ENCODE results near the gene ZNF512B.
"Not testable (repeated sequence)": the region's sequence is repeated elsewhere in the genome, so short reads cannot be mapped to it uniquely, and the experiment has no call there.

The ZNF512B gene, protein sequence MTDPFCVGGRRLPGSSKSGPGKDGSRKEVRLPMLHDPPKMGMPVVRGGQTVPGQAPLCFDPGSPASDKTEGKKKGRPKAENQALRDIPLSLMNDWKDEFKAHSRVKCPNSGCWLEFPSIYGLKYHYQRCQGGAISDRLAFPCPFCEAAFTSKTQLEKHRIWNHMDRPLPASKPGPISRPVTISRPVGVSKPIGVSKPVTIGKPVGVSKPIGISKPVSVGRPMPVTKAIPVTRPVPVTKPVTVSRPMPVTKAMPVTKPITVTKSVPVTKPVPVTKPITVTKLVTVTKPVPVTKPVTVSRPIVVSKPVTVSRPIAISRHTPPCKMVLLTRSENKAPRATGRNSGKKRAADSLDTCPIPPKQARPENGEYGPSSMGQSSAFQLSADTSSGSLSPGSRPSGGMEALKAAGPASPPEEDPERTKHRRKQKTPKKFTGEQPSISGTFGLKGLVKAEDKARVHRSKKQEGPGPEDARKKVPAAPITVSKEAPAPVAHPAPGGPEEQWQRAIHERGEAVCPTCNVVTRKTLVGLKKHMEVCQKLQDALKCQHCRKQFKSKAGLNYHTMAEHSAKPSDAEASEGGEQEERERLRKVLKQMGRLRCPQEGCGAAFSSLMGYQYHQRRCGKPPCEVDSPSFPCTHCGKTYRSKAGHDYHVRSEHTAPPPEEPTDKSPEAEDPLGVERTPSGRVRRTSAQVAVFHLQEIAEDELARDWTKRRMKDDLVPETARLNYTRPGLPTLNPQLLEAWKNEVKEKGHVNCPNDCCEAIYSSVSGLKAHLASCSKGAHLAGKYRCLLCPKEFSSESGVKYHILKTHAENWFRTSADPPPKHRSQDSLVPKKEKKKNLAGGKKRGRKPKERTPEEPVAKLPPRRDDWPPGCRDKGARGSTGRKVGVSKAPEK

GRCh38 chr20:63969838-63970713 lies at the start of gene ZNF512B:
Gene ZNF512B, minus strand, starts transcription at chr20:63969930. Its CDS starts 1,980 bp downstream, at chr20:63967950.
- no peak for DNase-seq (ENCODE audit: low read depth)

GRCh38 chr20:64015635-64016034 lies 45.9 kb upstream of the ZNF512B start:
- DNase-seq (ENCODE audit: low read depth) = no peak

- DNase-seq (ENCODE audit: low read depth) = not testable (repeated sequence)
Observed at GRCh38 chr20:64012385-64013154, 42.8 kb upstream of the ZNF512B start.

- DNase-seq (ENCODE audit: low read depth) = no peak
Observed at GRCh38 chr20:64011366-64011779, 41.6 kb upstream of the ZNF512B start.

DNA sequence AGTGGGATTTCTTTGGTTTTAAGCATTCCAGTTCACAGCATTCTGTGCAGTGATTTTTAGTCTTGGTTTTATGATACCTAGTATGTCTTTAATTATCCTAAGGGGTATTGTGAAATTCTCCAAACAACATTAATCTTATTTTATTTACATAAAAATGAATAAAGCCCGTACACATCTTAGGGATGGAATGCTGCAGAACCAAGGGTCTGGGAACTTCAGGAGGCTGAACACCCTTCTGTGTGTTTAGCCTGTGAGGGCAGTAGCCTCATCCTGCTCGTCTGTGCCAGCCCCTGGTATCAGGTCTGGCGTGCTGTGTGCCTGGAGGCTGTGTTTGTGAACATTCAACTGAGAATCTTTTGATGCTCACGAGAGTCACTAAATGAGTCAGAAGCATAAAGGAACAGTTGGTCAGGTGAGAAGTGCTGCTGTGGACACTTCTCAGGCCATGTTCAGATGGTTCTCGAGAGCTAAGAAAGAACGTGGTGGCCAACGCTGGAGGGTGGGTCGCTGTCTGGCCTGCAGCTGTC lies 41.0 kb upstream of the ZNF512B start:
- no peak for DNase-seq (ENCODE audit: low read depth)

- no peak for DNase-seq (ENCODE audit: low read depth)
Observed at GRCh38 chr20:64009811-64010387, 40.2 kb upstream of the ZNF512B start.

DNA sequence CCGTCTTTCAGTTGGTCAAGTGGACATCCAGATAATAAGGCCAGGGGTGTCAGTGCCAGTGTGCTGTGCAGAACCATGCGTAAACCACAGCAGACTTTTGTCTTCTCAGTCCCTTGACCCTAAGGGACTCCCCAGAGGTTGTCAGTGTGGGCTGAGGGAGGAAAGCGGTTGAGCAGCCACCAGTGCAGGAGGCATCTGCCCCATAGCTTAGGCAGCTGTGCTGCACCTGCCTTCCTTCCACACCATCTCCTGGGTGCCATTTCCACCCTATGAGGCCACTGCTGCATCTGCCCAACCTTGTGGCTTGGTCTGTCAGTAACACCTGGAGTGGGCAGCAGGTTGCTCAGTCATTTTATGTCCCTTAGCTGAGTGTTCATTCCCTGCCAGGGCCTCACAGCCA lies 37.2 kb upstream of the ZNF512B start:
- no peak for DNase-seq (ENCODE audit: low read depth)

DNA sequence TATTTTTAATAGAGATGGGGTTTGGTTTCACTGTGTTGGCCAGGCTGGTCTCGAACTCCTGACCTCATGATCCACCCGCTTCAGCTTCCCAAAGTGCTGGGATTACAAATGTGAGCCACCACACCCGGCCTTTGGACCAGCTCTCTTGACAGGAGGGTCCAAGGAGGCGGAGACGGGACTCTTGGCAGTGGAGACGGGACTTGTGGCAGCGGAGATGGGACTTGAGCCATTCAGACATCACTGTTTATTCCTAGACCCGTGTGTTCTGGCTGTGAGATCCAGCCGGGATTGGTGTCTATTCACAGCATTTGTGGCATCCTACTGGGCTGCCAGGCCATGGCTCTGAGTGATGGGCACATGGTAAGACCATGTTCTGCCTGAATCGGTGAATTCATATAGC lies 36.8 kb upstream of the ZNF512B start:
- no peak for DNase-seq (ENCODE audit: low read depth)

GRCh38 chr20:64005394-64005793 lies 35.7 kb upstream of the ZNF512B start:
- DNase-seq (ENCODE audit: low read depth) = no peak

- no peak for DNase-seq (ENCODE audit: low read depth)
Observed at GRCh38 chr20:64003960-64004725, 34.4 kb upstream of the ZNF512B start.

GRCh38 chr20:64001607-64002011 lies 31.9 kb upstream of the ZNF512B start:
- no peak for DNase-seq (ENCODE audit: low read depth)

DNA sequence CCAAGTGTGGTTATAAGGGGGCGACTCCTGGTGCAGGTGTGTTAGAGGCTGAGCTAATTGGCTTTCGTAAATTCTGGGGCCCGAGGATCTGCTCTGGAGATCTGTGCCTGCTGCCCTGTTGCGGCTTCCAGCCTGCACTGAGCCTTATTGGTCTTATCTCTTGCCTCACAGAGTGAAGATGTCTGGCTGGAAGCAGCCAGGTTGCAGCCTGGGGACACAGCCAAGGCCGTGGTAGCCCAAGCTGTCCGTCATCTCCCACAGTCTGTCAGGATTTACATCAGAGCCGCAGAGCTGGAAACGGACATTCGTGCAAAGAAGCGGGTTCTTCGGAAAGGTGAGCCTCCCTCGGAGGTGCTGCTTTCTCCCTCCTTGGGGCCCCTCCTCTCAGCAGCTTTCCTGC lies 31.2 kb upstream of the ZNF512B start:
- no peak for DNase-seq (ENCODE audit: low read depth)

DNA sequence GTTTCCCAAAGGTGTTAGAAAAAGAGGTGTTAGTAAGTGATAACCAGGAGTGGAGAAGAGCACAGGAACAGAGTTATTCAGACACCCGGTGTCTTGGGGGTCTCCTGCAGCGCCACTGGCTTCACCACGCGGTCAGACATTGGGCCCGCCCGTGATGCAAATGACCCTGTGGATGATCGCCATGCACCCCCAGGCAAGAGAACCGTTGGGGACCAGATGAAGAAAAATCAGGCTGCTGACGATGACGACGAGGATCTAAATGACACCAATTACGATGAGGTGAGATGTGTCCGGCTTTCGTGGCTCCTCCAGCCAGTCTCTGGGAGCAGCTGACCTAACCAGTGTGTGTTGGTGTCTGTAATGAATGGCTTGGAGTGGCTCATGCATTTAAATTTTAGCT lies 13.2 kb upstream of the ZNF512B start:
- DNase-seq (ENCODE audit: low read depth) = no peak

GRCh38 chr20:63980806-63981728 lies 11.3 kb upstream of the ZNF512B start, which contains the start of gene PRPF6:
Gene PRPF6, plus strand, starts transcription at chr20:63981132. Its CDS starts 114 bp downstream, at chr20:63981246.
- peak; percentile 72 for DNase-seq (ENCODE audit: low read depth)

DNA sequence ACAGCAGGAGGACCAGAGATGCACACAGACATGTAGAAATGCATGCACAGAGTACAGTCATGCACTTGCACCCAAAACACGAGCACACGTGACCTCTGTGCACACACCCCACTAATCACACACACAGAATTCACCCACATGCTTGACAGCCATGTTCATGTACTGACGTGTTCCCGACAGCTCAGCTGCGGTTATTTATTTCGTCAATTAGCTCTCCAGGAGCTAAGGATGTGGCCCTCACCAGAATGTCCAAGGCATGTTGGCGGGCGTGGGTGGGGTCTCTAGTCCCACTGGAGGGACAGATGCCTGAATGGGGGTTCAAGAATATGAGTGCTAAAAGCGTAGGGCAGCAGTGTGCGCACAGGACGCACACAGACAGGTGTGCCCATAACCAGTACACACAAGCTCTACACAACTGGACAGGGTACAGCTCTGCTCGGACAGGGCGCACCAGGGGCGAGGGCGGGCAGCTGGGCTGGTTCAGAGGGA lies 10.6 kb upstream of the ZNF512B start:
- DNase-seq (ENCODE audit: low read depth) = no peak

GRCh38 chr20:63979557-63980316 lies 10.0 kb upstream of the ZNF512B start, which contains the start of gene SAMD10:
Gene SAMD10, minus strand, starts transcription at chr20:63979642. Its CDS starts 175 bp downstream, at chr20:63979467.
- no peak for DNase-seq (ENCODE audit: low read depth)

DNA sequence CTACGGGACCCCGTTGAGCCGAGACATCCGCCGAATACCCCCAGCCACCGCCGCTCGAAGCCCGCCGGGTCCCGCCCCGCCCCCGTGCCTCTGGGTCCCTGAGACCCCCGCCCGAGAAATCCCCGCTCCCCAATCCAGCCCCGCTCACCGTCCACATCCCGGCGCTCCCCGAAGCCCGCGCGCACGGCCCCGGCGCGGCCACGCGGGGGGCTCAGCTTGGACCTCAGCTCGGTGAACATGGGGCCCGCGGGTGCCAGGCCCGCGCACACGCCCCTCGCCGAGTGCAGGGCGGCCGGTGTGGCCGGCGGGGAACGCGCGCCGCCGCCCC lies 9.5 kb upstream of the ZNF512B start:
- no peak for DNase-seq (ENCODE audit: low read depth)

Data from HS-27A (cell line).